Mucosa of rectum (tissue), 2 donors: Measurements from ENCODE around the gene SYTL3.

Experiments
- H3K27ac ChIP-seq, 2 donors: one replicate each; pipeline ENCODE4 v1.7.0; 2013; ENCODE audit warnings: inconsistent platforms in 2 of 2, low read depth in 2 of 2, low read length in 2 of 2
- H3K27me3 ChIP-seq, 2 donors: one replicate each; pipeline ENCODE4 v1.7.0; 2013; ENCODE audit warnings: low read length in 2 of 2; ENCODE audit not compliant: control insufficient read depth in 2 of 2, insufficient read depth in 2 of 2
- H3K36me3 ChIP-seq, 2 donors: one replicate each; pipeline ENCODE4 v1.7.0; 2013; ENCODE audit warnings: low read length in 2 of 2; ENCODE audit not compliant: control insufficient read depth in 2 of 2, insufficient read depth in 2 of 2
- H3K4me1 ChIP-seq, 2 donors: one replicate each; pipeline ENCODE4 v1.7.0; 2013; ENCODE audit warnings: low read length in 2 of 2, mild to moderate bottlenecking in 1 of 2; ENCODE audit not compliant: control insufficient read depth in 2 of 2, insufficient read depth in 2 of 2
- H3K4me3 ChIP-seq, 2 donors: one replicate each; pipeline ENCODE4 v1.7.0; 2013; ENCODE audit warnings: low read length in 2 of 2
- H3K9ac ChIP-seq, 2 donors: one replicate each; pipeline ENCODE4 v1.7.0; 2013; ENCODE audit warnings: low read length in 2 of 2, low read depth in 1 of 2, mild to moderate bottlenecking in 1 of 2
- H3K9me3 ChIP-seq, 2 donors: one replicate each; pipeline ENCODE4 v1.7.0; 2013; ENCODE audit warnings: low read length in 2 of 2; ENCODE audit not compliant: control insufficient read depth in 2 of 2
- donor health status: healthy.
- donor health status: Normal muscosa, but diverticular disease.

The SYTL3 gene

GRCh38 chr6:158764926-158765325 is 115.1 kb downstream of the SYTL3 start:
- H3K9me3 ChIP-seq = no peaks in the 10 kb centered on the region
- no peaks in the 10 kb centered on the region for H3K27me3 ChIP-seq
- no peak overlapping the region for H3K9ac ChIP-seq
- H3K36me3 ChIP-seq = peaks cover 52 to 57% of the 10 kb centered on the region in 2 donors
- no peak overlapping the region for H3K27ac ChIP-seq
- H3K4me1 ChIP-seq = peaks cover 0 to 2% of the 10 kb centered on the region in 2 donors
- no peak overlapping the region for H3K4me3 ChIP-seq

DNA sequence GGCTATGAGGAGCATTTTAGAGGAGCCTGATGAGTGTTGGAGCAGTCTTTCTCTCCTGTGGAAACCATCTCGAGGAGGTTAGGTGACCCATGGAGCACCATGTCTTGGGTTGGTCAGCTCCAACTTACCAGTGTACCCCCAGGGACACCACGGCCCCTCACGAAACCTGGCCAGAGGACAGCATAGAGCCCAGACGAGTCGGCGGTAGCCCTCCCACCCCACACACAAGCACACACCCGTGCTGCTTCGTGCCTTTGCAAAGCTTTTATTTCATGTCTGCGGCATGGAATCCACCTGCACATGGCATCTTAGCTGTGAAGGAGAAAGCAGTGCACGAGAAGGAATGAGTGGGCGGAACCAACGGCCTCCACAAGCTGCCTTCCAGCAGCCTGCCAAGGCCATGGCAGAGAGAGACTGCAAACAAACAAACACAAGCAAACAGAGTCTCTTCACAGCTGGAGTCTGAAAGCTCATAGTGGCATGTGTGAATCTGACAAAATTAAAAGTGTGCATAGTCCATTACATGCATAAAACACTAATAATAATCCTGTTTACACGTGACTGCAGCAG is 115.7 kb downstream of the SYTL3 start:
- no peaks in the 10 kb centered on the region for H3K27me3 ChIP-seq
- H3K9me3 ChIP-seq = no peaks in the 10 kb centered on the region
- no peak overlapping the region for H3K27ac ChIP-seq
- H3K36me3 ChIP-seq = peaks cover 58 to 64% of the 10 kb centered on the region in 2 donors
- H3K4me3 ChIP-seq = no peak overlapping the region
- no peak overlapping the region for H3K9ac ChIP-seq
- H3K4me1 ChIP-seq = no peaks in the 10 kb centered on the region

GRCh38 chr6:158766621-158767455 is 117.0 kb downstream of the SYTL3 start:
- Histone ChIP-seq H3K27me3 (no peaks in the 10 kb centered on the region), H3K27ac (no peak overlapping the region), H3K4me1 (peaks cover under 1% of the 10 kb centered on the region in 2 donors), H3K9me3 (no peaks in the 10 kb centered on the region), H3K9ac (no peak overlapping the region), H3K4me3 (no peak overlapping the region), H3K36me3 (peaks cover 71 to 75% of the 10 kb centered on the region in 2 donors)

- Histone ChIP-seq H3K36me3 (peaks cover 79 to 80% of the 10 kb centered on the region in 2 donors), H3K4me1 (peaks cover 9% of the 10 kb centered on the region in 2 donors), H3K4me3 (no peak overlapping the region), H3K9me3 (no peaks in the 10 kb centered on the region), H3K27me3 (no peaks in the 10 kb centered on the region), H3K27ac (no peak overlapping the region), H3K9ac (no peak overlapping the region)
Measured at GRCh38 chr6:158767709-158768108, 117.9 kb downstream of the SYTL3 start.

DNA sequence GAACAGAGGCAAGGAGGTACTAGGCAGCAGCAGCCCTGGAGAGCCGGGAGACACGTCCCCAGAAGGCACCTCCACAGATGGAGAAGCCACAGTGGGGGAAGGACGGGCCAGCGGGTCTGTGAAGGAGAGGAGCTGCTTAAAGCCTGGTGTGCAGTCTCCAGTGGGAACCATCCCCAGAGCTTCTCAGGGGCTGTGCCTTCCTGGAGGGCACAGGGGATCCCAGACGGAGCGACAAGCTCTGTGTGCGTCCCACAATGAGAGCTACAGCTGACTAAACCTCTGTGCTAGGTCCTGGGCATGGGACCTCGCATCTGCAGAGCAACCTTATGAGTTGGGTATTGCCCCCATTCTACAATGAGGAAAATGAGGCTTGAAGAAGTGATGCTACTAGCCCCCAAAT is 118.6 kb downstream of the SYTL3 start:
- Histone ChIP-seq H3K36me3 (peaks cover 79 to 80% of the 10 kb centered on the region in 2 donors), H3K27ac (no peak overlapping the region), H3K9me3 (no peaks in the 10 kb centered on the region), H3K4me3 (no peak overlapping the region), H3K27me3 (no peaks in the 10 kb centered on the region), H3K4me1 (peaks cover 14 to 15% of the 10 kb centered on the region in 2 donors), H3K9ac (no peak overlapping the region)

DNA sequence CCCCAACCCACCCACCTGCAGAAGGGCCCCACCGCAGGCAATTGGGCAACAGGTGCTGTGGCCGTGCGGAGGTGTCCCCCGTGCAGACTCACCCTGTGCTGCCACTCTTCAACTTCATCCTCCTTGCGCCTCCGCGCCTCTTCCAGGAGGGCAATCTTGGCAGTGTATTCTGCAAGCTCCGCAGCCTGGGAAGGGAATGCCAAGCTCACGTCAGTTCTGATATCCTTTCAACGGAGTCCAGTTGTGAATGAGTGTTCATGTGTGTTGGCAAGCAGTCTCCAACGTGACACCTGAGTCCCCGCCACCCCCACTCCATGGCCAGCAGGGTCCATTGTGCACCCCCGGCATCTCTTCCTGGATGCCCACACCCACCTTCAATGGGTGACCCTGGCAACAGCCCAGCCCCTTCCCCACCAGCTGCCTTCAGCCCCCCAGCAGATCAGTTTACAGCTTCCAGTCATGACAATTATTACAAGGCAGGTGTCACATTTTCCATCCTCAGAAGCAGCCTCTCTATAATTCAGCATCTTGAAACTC is 119.4 kb downstream of the SYTL3 start:
- H3K9ac ChIP-seq = no peak overlapping the region
- peaks cover 22 to 23% of the 10 kb centered on the region in 2 donors for H3K4me1 ChIP-seq
- H3K27me3 ChIP-seq = no peaks in the 10 kb centered on the region
- peaks cover 80 to 85% of the 10 kb centered on the region in 2 donors for H3K36me3 ChIP-seq
- H3K4me3 ChIP-seq = no peak overlapping the region
- no peak overlapping the region for H3K27ac ChIP-seq
- H3K9me3 ChIP-seq = no peaks in the 10 kb centered on the region

- Histone ChIP-seq H3K9me3 (no peaks in the 10 kb centered on the region), H3K27ac (no peak overlapping the region), H3K9ac (no peak overlapping the region), H3K4me3 (no peak overlapping the region), H3K27me3 (no peaks in the 10 kb centered on the region), H3K36me3 (peaks cover 82 to 85% of the 10 kb centered on the region in 2 donors), H3K4me1 (peaks cover 23 to 29% of the 10 kb centered on the region in 2 donors)
Measured at GRCh38 chr6:158769771-158770432, 120.0 kb downstream of the SYTL3 start.

- H3K27me3 ChIP-seq = no peaks in the 10 kb centered on the region
- no peak overlapping the region for H3K27ac ChIP-seq
- H3K4me3 ChIP-seq = no peak overlapping the region
- H3K9me3 ChIP-seq = no peaks in the 10 kb centered on the region
- peaks cover 85 to 88% of the 10 kb centered on the region in 2 donors for H3K36me3 ChIP-seq
- H3K4me1 ChIP-seq = peaks cover 23 to 32% of the 10 kb centered on the region in 2 donors
- no peak overlapping the region for H3K9ac ChIP-seq
Measured at GRCh38 chr6:158770533-158771330, 120.9 kb downstream of the SYTL3 start.

DNA sequence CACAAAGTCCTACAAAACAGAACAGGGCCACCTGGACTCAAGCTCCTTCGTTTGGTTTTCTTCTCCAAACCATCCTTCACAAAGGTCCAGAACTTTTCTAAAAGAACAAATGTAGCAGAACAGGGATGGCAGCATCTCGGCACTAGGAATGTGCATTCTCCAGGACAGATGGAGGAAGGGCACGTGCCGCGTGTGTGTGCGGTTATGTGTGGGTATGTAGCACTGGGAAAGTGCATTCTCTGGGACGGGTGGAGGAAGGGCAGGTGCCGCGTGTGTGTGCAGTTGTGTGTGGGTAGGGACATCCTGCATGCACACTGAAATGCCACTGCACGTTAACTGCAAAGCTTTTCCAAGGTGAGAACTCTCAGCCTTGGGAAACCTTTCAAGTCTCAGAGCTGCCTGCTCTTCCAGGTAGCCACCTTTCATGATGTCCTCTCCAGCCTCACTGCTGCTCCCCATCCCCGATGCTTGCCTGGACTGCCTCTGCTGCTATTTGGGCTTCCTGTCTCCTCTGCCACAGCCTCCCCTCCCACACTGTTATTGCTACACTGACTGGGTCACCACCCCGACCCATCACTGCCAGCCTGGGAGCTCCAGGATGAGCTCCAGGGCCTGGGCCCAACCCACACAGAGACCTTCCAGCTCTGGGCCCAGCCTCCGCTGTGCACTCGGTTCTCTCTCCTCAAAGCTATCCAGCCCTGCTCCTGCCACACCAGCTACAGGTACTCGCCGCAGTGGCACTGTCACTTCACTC is 121.7 kb downstream of the SYTL3 start:
- Histone ChIP-seq H3K27ac (peak overlapping the region; percentile 93 to 95), H3K9me3 (no peaks in the 10 kb centered on the region), H3K9ac (peak overlapping the region in 1 of 2 donors; percentile 58), H3K4me1 (peaks cover 23 to 32% of the 10 kb centered on the region in 2 donors), H3K27me3 (no peaks in the 10 kb centered on the region), H3K36me3 (peaks cover 85 to 88% of the 10 kb centered on the region in 2 donors), H3K4me3 (no peak overlapping the region)
